NCI-H2196 treated with DMSO at 0.1 percent for 48 hours (cell line): Measurements from ENCODE around the gene ZNF521.

Source experiments
- DNase-seq: peaks from one replicate; lab custom pipeline; 2025; ENCODE audit not compliant: unreplicated experiment; lab: John Stamatoyannopoulos, UW

ZNF521 gene

GRCh38 chr18:25080211-25080610, 271.8 kb downstream of the ZNF521 start:
- no peak for DNase-seq

- DNase-seq = no peak
Measured at GRCh38 chr18:25077944-25078723, 273.8 kb downstream of the ZNF521 start.

- no peak for DNase-seq
Measured at GRCh38 chr18:25077038-25077943, 274.7 kb downstream of the ZNF521 start.

GRCh38 chr18:25075783-25076182, 276.2 kb downstream of the ZNF521 start:
- DNase-seq = no peak

- no peak for DNase-seq
Measured at GRCh38 chr18:25075331-25075730, 276.6 kb downstream of the ZNF521 start.

GRCh38 chr18:25074925-25075324, 277.0 kb downstream of the ZNF521 start:
- DNase-seq = no peak

GRCh38 chr18:25072205-25072604, 279.8 kb downstream of the ZNF521 start:
- DNase-seq = no peak

- no peak for DNase-seq
Measured at GRCh38 chr18:25067275-25068025, 284.5 kb downstream of the ZNF521 start.

- no peak for DNase-seq
Measured at GRCh38 chr18:25066516-25066915, 285.4 kb downstream of the ZNF521 start.

GRCh38 chr18:25062720-25063119, 289.2 kb downstream of the ZNF521 start:
- no peak for DNase-seq

- DNase-seq = no peak
Measured at GRCh38 chr18:25061395-25061794, 290.6 kb downstream of the ZNF521 start.

- DNase-seq = no peak
Measured at GRCh38 chr18:25058521-25058920, 293.4 kb downstream of the ZNF521 start.

- no peak for DNase-seq
Measured at GRCh38 chr18:25057491-25058050, 294.4 kb downstream of the ZNF521 start.

- DNase-seq = no peak
Measured at GRCh38 chr18:25056429-25056828, 295.5 kb downstream of the ZNF521 start.

- no peak for DNase-seq
Measured at GRCh38 chr18:25055076-25055475, 296.9 kb downstream of the ZNF521 start.

GRCh38 chr18:25053466-25053865, 298.5 kb downstream of the ZNF521 start:
- no peak for DNase-seq

GRCh38 chr18:25052511-25052921, 299.4 kb downstream of the ZNF521 start:
- DNase-seq = no peak

- DNase-seq = no peak
Measured at GRCh38 chr18:25050605-25051004, 301.4 kb downstream of the ZNF521 start.

GRCh38 chr18:25047983-25048382, 304.0 kb downstream of the ZNF521 start:
- no peak for DNase-seq

GRCh38 chr18:25047421-25047820, 304.5 kb downstream of the ZNF521 start:
- no peak for DNase-seq

- DNase-seq = no peak
Measured at GRCh38 chr18:25044694-25045093, 307.3 kb downstream of the ZNF521 start.
